Spinal cord (tissue), 10 donors: Measurements from ENCODE around the gene MTHFS. TPM values are rescaled to one million over a fixed set of nuclear protein-coding genes. Genes with fewer than 3 reads are reported as not detected.

Source experiments
- DNase-seq, 6 donors: peaks; one replicate each; pipeline versions ENCODE4 v3.0.0 to v3.0.0-alpha.2; 2013 to 2015; ENCODE audit warnings: low spot score in 6 of 6, low read depth in 4 of 6
- H3K27ac ChIP-seq: one replicate; pipeline ENCODE4 v1.5.1; 2013; ENCODE audit warnings: low read depth, low read length, control low read depth
- H3K27me3 ChIP-seq: one replicate; pipeline ENCODE4 v1.6.1; 2013; ENCODE audit warnings: low read length; ENCODE audit not compliant: control insufficient read depth, insufficient read depth
- H3K36me3 ChIP-seq: one replicate; pipeline ENCODE4 v1.6.1; 2013; ENCODE audit warnings: low read length; ENCODE audit not compliant: control insufficient read depth, insufficient read depth
- H3K4me1 ChIP-seq: one replicate; pipeline ENCODE4 v1.6.1; 2013; ENCODE audit warnings: low read length; ENCODE audit not compliant: control insufficient read depth, insufficient read depth
- H3K4me3 ChIP-seq: one replicate; pipeline ENCODE4 v1.5.1; 2013; ENCODE audit warnings: low read depth, low read length, control low read depth
- H3K9me3 ChIP-seq: one replicate; pipeline ENCODE4 v1.6.1; 2013; ENCODE audit warnings: low read length; ENCODE audit not compliant: control insufficient read depth, insufficient read depth
- whole genome bisulfite sequencing: methylation state at CpG from one replicate; pipeline ENCODE4 v1.1.5; 2013; ENCODE audit warnings: missing lambda C conversion rate; ENCODE audit not compliant: insufficient coverage; 5-methylcytosine and 5-hydroxymethylcytosine counted together
- polyA plus RNA-seq, 2 donors: library from polyadenylated mRNA; unstranded; fragments of 120-200 nt; gene quantifications; one replicate each; pipeline ENCODE4 v1.2.1, GENCODE V29; 2013; ENCODE audit not compliant: insufficient read length in 2 of 2
- total RNA-seq, 2 donors: library from RNA; depleted of rRNA in 1 of 2; stranded (reverse); fragments of 120-200 nt in 1 of 2; fragments of >200 nt in 1 of 2; gene quantifications; one replicate each; pipeline versions ENCODE4 v1.2.3 to v1.2.4, GENCODE V29; 2013 to 2014
- donor health status: healthy.

The MTHFS gene
- total and polyA plus RNA-seq, 4 donors, result 18.2 to 19.8 (median 19.5) TPM

DNA sequence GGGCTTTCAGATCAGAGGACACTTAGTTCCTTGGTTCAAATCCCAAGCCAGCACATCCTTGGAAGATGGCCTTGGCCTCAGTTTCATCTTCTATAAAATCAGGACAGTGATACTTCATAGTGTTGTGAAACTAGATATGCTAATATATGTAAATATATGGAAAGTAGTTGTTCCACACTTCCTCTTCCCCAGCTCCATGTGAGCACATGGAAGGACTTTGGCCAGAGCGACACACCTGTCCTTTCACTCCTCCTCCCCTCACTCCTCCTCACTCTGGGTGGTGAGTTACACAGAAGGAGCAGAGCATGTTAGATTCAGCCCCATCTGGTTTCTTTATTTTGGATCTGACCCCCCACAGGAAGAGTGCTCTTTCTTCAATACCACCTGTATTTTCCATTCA is 65.2 kb downstream of the MTHFS start:
- DNase-seq, result no peak
- Histone ChIP-seq H3K4me3 (no peak overlapping the region), H3K4me1 (no peaks in the 10 kb centered on the region), H3K27me3 (no peaks in the 10 kb centered on the region), H3K9me3 (no peaks in the 10 kb centered on the region), H3K27ac (no peak overlapping the region), H3K36me3 (peaks cover 13% of the 10 kb centered on the region)
- no CpG with 5 or more reads among the region's 1 CpG for WGBS

- H3K4me3 ChIP-seq, result no peak overlapping the region
- H3K36me3 ChIP-seq, result peaks cover 13% of the 10 kb centered on the region
- no peaks in the 10 kb centered on the region for H3K27me3 ChIP-seq
- no peak for DNase-seq
- no peaks in the 10 kb centered on the region for H3K4me1 ChIP-seq
- H3K27ac ChIP-seq, result no peak overlapping the region
- no peaks in the 10 kb centered on the region for H3K9me3 ChIP-seq
- WGBS, result 88% methylated on average over 13 of the region's 14 CpGs
These were observed 66.9 kb downstream of the MTHFS start for GRCh38 chr15:79829950-79830349.

DNA sequence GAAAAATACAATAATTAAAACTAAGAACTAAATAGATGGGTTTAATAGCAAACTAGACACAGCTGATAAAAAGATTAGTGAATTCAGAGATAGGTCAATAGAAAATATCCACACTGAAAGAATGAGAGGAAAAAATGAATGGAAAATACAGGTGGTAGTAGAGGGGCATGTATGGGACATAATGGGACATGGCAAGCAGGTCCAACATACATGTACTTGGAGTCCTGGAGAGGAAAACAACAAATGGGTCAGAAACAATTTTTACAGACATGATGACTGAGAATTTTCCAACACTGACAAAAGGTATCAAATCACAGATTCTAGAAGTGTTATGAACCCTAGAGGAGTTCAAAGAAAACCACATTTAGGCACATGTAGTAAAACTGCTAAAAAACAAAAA is 68.4 kb downstream of the MTHFS start:
- Histone ChIP-seq H3K4me3 (no peak overlapping the region), H3K27me3 (no peaks in the 10 kb centered on the region), H3K27ac (no peak overlapping the region), H3K9me3 (no peaks in the 10 kb centered on the region), H3K36me3 (peaks cover 13% of the 10 kb centered on the region), H3K4me1 (peaks cover 5% of the 10 kb centered on the region)
- DNase-seq, result no peak

GRCh38 chr15:79826800-79827199 is 70.0 kb downstream of the MTHFS start:
- no peak overlapping the region for H3K4me3 ChIP-seq
- peak overlapping the region; percentile 3 for H3K27ac ChIP-seq
- DNase-seq, result no peak
- peaks cover 5% of the 10 kb centered on the region for H3K4me1 ChIP-seq
- no peaks in the 10 kb centered on the region for H3K9me3 ChIP-seq
- no CpG with 5 or more reads among the region's 1 CpG for WGBS
- peaks cover 7% of the 10 kb centered on the region for H3K36me3 ChIP-seq
- H3K27me3 ChIP-seq, result no peaks in the 10 kb centered on the region

DNA sequence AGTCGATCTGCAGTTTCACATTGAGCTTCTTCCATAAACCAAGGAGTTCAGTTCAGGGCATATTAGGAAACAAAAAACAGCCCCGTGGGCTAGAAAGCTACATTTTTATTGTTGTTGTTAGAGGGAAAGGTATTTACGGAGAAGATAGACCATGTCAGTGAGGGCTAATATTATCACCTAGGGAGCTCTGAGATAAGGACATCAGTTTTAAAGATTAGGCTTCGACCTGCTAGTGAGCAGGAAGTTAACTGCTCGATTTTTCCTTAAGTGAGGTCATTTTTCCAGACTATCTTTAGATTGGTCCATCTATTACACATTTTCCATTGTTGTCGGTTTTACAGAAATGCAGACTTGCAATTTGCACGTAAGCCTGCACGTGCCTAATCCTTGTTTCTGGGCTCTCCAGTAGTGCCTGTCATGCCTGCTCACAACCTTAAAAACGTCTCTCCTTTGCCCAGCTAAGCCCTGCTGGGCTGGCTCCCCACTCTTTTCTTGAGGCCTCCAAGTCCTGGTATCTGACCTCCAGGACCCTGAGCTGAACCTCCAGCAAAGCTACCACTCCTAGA is 72.6 kb downstream of the MTHFS start:
- no peak overlapping the region for H3K27ac ChIP-seq
- peak in 1 of 6 donors; percentile 67 for DNase-seq
- H3K9me3 ChIP-seq, result no peaks in the 10 kb centered on the region
- no peak overlapping the region for H3K4me3 ChIP-seq
- peaks cover 5% of the 10 kb centered on the region for H3K4me1 ChIP-seq
- H3K27me3 ChIP-seq, result no peaks in the 10 kb centered on the region
- WGBS, result 60% methylated on average over 8 of the region's 9 CpGs
- no peaks in the 10 kb centered on the region for H3K36me3 ChIP-seq

GRCh38 chr15:79820820-79821219 is 76.0 kb downstream of the MTHFS start:
- no peak for DNase-seq
- 96% methylated on average over 2 of the region's 2 CpGs for WGBS
- Histone ChIP-seq H3K9me3 (no peaks in the 10 kb centered on the region), H3K4me3 (no peak overlapping the region), H3K4me1 (peaks cover 10% of the 10 kb centered on the region), H3K27ac (no peak overlapping the region), H3K27me3 (no peaks in the 10 kb centered on the region), H3K36me3 (no peaks in the 10 kb centered on the region)

GRCh38 chr15:79820176-79820575 is 76.6 kb downstream of the MTHFS start:
- no peak for DNase-seq
- H3K4me3 ChIP-seq, result no peak overlapping the region
- H3K27me3 ChIP-seq, result no peaks in the 10 kb centered on the region
- H3K4me1 ChIP-seq, result peaks cover 14% of the 10 kb centered on the region
- H3K36me3 ChIP-seq, result no peaks in the 10 kb centered on the region
- no peak overlapping the region for H3K27ac ChIP-seq
- no peaks in the 10 kb centered on the region for H3K9me3 ChIP-seq

GRCh38 chr15:79816571-79816970 is 80.2 kb downstream of the MTHFS start:
- Histone ChIP-seq H3K36me3 (no peaks in the 10 kb centered on the region), H3K4me3 (no peak overlapping the region), H3K9me3 (no peaks in the 10 kb centered on the region), H3K27ac (no peak overlapping the region), H3K27me3 (no peaks in the 10 kb centered on the region), H3K4me1 (peaks cover 18% of the 10 kb centered on the region)
- DNase-seq, result no peak
- 92% methylated on average over 5 of the region's 6 CpGs for WGBS

DNA sequence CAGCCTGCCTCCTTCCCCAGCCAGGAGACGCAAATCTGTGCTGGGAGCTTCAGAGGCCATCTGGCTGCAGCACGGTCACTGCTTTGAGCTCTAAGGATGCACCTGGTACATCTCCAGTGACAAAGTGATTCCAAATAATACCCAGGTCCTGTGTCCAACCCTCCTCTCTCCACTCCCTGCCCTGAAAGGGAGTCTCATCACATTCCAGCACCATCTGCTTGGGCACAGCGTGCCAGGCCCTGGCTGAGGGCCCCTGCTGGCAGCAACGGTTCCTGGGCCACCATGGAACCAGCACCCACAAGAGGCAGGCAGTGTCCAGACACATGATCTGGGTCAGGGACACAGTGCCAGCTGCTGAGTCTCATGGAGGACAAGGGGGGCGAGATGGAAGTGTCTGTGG is 81.3 kb downstream of the MTHFS start:
- no peaks in the 10 kb centered on the region for H3K9me3 ChIP-seq
- DNase-seq, result peak in 1 of 6 donors; percentile 29

GRCh38 chr15:79812541-79812940 is 84.3 kb downstream of the MTHFS start:
- Histone ChIP-seq H3K36me3 (no peaks in the 10 kb centered on the region), H3K4me3 (no peak overlapping the region), H3K27ac (no peak overlapping the region), H3K4me1 (peaks cover 25% of the 10 kb centered on the region), H3K27me3 (no peaks in the 10 kb centered on the region), H3K9me3 (no peaks in the 10 kb centered on the region)
- DNase-seq, result no peak
- 92% methylated on average over 2 of the region's 3 CpGs for WGBS

More for the DNA sequence above, 81.3 kb downstream of the MTHFS start:
- Histone ChIP-seq H3K4me3 (no peak overlapping the region), H3K4me1 (peaks cover 25% of the 10 kb centered on the region), H3K27me3 (no peaks in the 10 kb centered on the region), H3K27ac (no peak overlapping the region), H3K36me3 (no peaks in the 10 kb centered on the region)
- 57% methylated on average over 4 of the region's 5 CpGs for WGBS
